WI38 (cell line): ENCODE data around the gene PTPRT.

Source experiments
- H3K4me3 ChIP-seq: 2 replicates; pipeline ENCODE4 v1.5.1; 2011; ENCODE audit warnings: low read depth, mild to moderate bottlenecking, control low read depth, low read length
- CTCF ChIP-seq: IDR thresholded peaks from 2 replicates; pipeline ENCODE4 v1.5.1; 2012; ENCODE audit warnings: low read depth, mild to moderate bottlenecking, control low read depth, low read length

The PTPRT gene

GRCh38 chr20:42996141-42996540, 193.6 kb downstream of the PTPRT start:
- H3K4me3 ChIP-seq, result no peak overlapping the region
- no peak for TF ChIP-seq CTCF

- no peak overlapping the region for H3K4me3 ChIP-seq
- no peak for TF ChIP-seq CTCF
These were observed 201.4 kb downstream of the PTPRT start for GRCh38 chr20:42988319-42988718.

DNA sequence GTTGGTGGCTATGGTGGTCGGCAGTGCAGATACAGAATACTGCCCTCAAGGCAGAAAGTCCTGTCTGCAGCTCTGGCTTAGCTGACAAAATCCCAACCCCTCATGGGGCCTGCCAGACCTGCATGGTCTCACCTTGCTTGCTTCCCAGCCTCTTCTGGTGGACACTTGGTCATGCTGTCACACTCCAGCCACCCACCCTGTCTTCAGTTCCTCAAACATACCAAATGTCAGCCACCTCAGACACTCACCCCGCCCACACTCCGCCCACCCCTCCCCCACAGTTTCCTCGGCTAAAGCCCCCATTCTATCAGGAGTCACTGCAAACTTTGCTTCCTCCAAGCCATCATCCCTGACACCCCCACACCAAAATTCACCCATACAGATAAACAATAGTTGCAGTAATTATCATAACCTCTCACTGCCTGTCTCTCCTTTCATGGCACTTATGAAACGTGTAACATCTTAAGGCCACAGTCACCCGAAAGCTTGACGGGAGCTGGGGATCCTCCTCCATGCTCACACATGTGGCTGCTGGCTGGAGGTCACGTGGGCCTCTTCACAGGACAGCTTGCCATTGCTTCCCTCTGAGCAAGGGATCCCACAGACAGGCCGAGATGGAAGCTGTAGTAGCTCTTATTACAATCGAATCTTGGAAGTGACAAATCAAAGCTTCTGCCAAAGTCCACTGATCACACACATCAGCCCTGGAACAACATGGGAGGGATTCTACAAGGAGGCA, 202.2 kb downstream of the PTPRT start:
- TF ChIP-seq CTCF, result no peak
- no peak overlapping the region for H3K4me3 ChIP-seq

- no peak overlapping the region for H3K4me3 ChIP-seq
These were observed 203.4 kb downstream of the PTPRT start for GRCh38 chr20:42986143-42986773.

GRCh38 chr20:42985628-42986027, 204.1 kb downstream of the PTPRT start:
- no peak for TF ChIP-seq CTCF
- H3K4me3 ChIP-seq, result no peak overlapping the region

More at GRCh38 chr20:42986143-42986773, 203.4 kb downstream of the PTPRT start:
- no peak for TF ChIP-seq CTCF

DNA sequence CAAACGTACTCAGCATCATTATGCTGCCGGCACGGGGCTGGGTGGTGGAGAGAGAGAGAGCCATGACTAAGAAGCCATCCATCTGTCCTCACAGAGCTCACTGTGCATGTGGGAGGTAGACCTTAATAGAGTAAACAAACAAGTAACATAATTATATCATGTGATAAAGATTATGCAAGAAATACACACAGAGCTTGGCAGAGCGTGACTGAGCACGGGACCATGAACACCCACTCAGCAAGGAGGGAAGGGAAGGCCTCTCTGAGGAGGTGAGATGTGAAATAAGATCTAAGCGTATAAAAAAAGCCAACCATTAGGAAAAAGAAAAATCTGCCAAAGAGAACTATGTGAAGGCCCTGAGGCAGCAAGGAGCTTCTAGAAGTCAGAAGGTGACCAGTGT, 207.5 kb downstream of the PTPRT start:
- no peak overlapping the region for H3K4me3 ChIP-seq
- no peak for TF ChIP-seq CTCF

- no peak overlapping the region for H3K4me3 ChIP-seq
- no peak for TF ChIP-seq CTCF
These were observed 208.5 kb downstream of the PTPRT start for GRCh38 chr20:42981253-42981652.
